ENCODE results near the gene PSMD6.

- no peak for TF ChIP-seq POLR2AphosphoS5 (IDR thresholded peaks at IDR 0.05; ENCODE audit: borderline replicate concordance, low read depth, low read length)
- no peak for TF ChIP-seq EZH2 (IDR thresholded peaks at IDR 0.05)
- TF ChIP-seq FOXP2 (optimal IDR thresholded peaks at IDR 0.05; ENCODE audit: control extremely low read depth, extremely low read length, insufficient read depth): no peak
These were observed 32.6 kb downstream of the PSMD6 start for GRCh38 chr3:63990733-63991132.
